ENCODE results near the gene FOSL1. TPM values are rescaled to one million over a fixed set of nuclear protein-coding genes. Genes with fewer than 3 reads are reported as not detected.
A peak's percentile ranks its signal among the peaks of the same experiment; 100 is the strongest.

FOSL1 gene
- polyA plus RNA-seq, 4 donors: 0.17 to 0.28 (median 0.21) TPM

GRCh38 chr11:65920372-65920802 is 20.2 kb upstream of the FOSL1 start:
- DNase-seq (ENCODE audit: low read depth in 4 of 4, low spot score in 3 of 4): no peak

GRCh38 chr11:65919573-65920371 is 19.6 kb upstream of the FOSL1 start:
- DNase-seq (ENCODE audit: low read depth in 4 of 4, low spot score in 3 of 4): no peak

- DNase-seq (ENCODE audit: low read depth in 4 of 4, low spot score in 3 of 4): peak; percentile 87 to 95 (median 93)
Observed at GRCh38 chr11:65919141-65919572, 19.0 kb upstream of the FOSL1 start, which contains the start of gene DRAP1. TSS of gene DRAP1 (plus strand) at chr11:65919426. CDS start at chr11:65919502, 76 bp downstream.

GRCh38 chr11:65918211-65919140 is 18.3 kb upstream of the FOSL1 start, which contains the start of gene C11orf68:
TSS of gene C11orf68 (minus strand) at chr11:65919062. CDS start at chr11:65919031, 31 bp downstream.
- DNase-seq (ENCODE audit: low read depth in 4 of 4, low spot score in 3 of 4): no peak

GRCh38 chr11:65917434-65918210 is 17.4 kb upstream of the FOSL1 start:
- no peak for DNase-seq (ENCODE audit: low read depth in 4 of 4, low spot score in 3 of 4)

GRCh38 chr11:65917077-65917433 is 16.9 kb upstream of the FOSL1 start:
- DNase-seq (ENCODE audit: low read depth in 4 of 4, low spot score in 3 of 4): no peak

- no peak for DNase-seq (ENCODE audit: low read depth in 4 of 4, low spot score in 3 of 4)
Observed at GRCh38 chr11:65916391-65916790, 16.2 kb upstream of the FOSL1 start.

GRCh38 chr11:65915821-65916251 is 15.6 kb upstream of the FOSL1 start:
- DNase-seq (ENCODE audit: low read depth in 4 of 4, low spot score in 3 of 4): no peak

- no peak for DNase-seq (ENCODE audit: low read depth in 4 of 4, low spot score in 3 of 4)
Observed at GRCh38 chr11:65915101-65915820, 15.1 kb upstream of the FOSL1 start.

- DNase-seq (ENCODE audit: low read depth in 4 of 4, low spot score in 3 of 4): no peak
Observed at GRCh38 chr11:65912845-65913244, 12.7 kb upstream of the FOSL1 start.

GRCh38 chr11:65911682-65912568 is 11.7 kb upstream of the FOSL1 start:
- DNase-seq (ENCODE audit: low read depth in 4 of 4, low spot score in 3 of 4): no peak

GRCh38 chr11:65907878-65908277 is 7.7 kb upstream of the FOSL1 start:
- DNase-seq (ENCODE audit: low read depth in 4 of 4, low spot score in 3 of 4): no peak

GRCh38 chr11:65906602-65907001 is 6.4 kb upstream of the FOSL1 start:
- no peak for DNase-seq (ENCODE audit: low read depth in 4 of 4, low spot score in 3 of 4)

- DNase-seq (ENCODE audit: low read depth in 4 of 4, low spot score in 3 of 4): no peak
Observed at GRCh38 chr11:65903715-65904114, 3.5 kb upstream of the FOSL1 start.

- DNase-seq (ENCODE audit: low read depth in 4 of 4, low spot score in 3 of 4): no peak
Observed at GRCh38 chr11:65903068-65903481, 2.9 kb upstream of the FOSL1 start.

- DNase-seq (ENCODE audit: low read depth in 4 of 4, low spot score in 3 of 4): no peak
Observed at GRCh38 chr11:65900899-65901180, 652 bp upstream of the FOSL1 start.

- DNase-seq (ENCODE audit: low read depth in 4 of 4, low spot score in 3 of 4): no peak
Observed at GRCh38 chr11:65899356-65900124, 648 bp downstream of the FOSL1 start.

GRCh38 chr11:65898656-65899355 is 1.4 kb downstream of the FOSL1 start:
- DNase-seq (ENCODE audit: low read depth in 4 of 4, low spot score in 3 of 4): no peak
